Mesendoderm (in vitro differentiated cells): Measurements from ENCODE around the gene ZNF561.

Source experiments
- DNase-seq: peaks from one replicate; pipeline ENCODE4 v3.0.0; 2013
- H2AK5ac ChIP-seq: 2 replicates; pipeline ENCODE4 v1.6.1; 2013; ENCODE audit warnings: low read length, inconsistent platforms
- H2BK120ac ChIP-seq: 2 replicates; pipeline ENCODE4 v1.6.1; 2013; ENCODE audit warnings: low read depth, mild to moderate bottlenecking, low read length, moderate library complexity, mixed read lengths
- H2BK15ac ChIP-seq: replicated peaks from 2 replicates; pipeline ENCODE4 v1.6.1; 2013; ENCODE audit warnings: low read depth, mild to moderate bottlenecking, moderate library complexity
- H2BK5ac ChIP-seq: 2 replicates; pipeline ENCODE4 v1.6.1; 2013; ENCODE audit warnings: low read length, inconsistent platforms
- H3K18ac ChIP-seq: 2 replicates; pipeline ENCODE4 v1.6.1; 2013; ENCODE audit warnings: mild to moderate bottlenecking, low read length, mixed read lengths
- H3K23ac ChIP-seq: one replicate; pipeline ENCODE4 v1.6.1; 2013; ENCODE audit warnings: low read length
- H3K27ac ChIP-seq: 2 replicates; pipeline ENCODE4 v1.5.1; 2013; ENCODE audit warnings: low read depth, mild to moderate bottlenecking, inconsistent platforms, low read length, moderate library complexity
- H3K27me3 ChIP-seq: 2 replicates; pipeline ENCODE4 v1.6.1; 2013; ENCODE audit warnings: low read length, control low read depth, mild to moderate bottlenecking, inconsistent platforms; ENCODE audit not compliant: insufficient read depth, poor library complexity
- H3K36me3 ChIP-seq: 2 replicates; pipeline ENCODE4 v1.6.1; 2013; ENCODE audit warnings: low read length, inconsistent platforms; ENCODE audit not compliant: control insufficient read depth, insufficient read depth
- H3K4ac ChIP-seq: one replicate; pipeline ENCODE4 v1.6.1; 2013; ENCODE audit warnings: low read depth, mild to moderate bottlenecking, low read length, moderate library complexity
- H3K4me1 ChIP-seq: 2 replicates; pipeline ENCODE4 v1.6.1; 2013; ENCODE audit warnings: low read depth, low read length, inconsistent platforms; ENCODE audit not compliant: control insufficient read depth
- H3K4me2 ChIP-seq: 2 replicates; pipeline ENCODE4 v1.6.1; 2013; ENCODE audit warnings: low read length
- H3K4me3 ChIP-seq: 2 replicates; pipeline ENCODE4 v1.5.1; 2013; ENCODE audit warnings: mild to moderate bottlenecking, low read length
- H3K56ac ChIP-seq: one replicate; pipeline ENCODE4 v1.6.1; 2013; ENCODE audit warnings: low read length
- H3K79me1 ChIP-seq: 2 replicates; pipeline ENCODE4 v1.6.1; 2013; ENCODE audit warnings: low read length, inconsistent platforms
- H3K79me2 ChIP-seq: 2 replicates; pipeline ENCODE4 v1.6.1; 2013; ENCODE audit warnings: mild to moderate bottlenecking, low read length; ENCODE audit not compliant: control insufficient read depth, insufficient read depth
- H3K9ac ChIP-seq: 2 replicates; pipeline ENCODE4 v1.6.1; 2013; ENCODE audit warnings: low read length, inconsistent platforms
- H4K5ac ChIP-seq: one replicate; pipeline ENCODE4 v1.6.1; 2013; ENCODE audit warnings: low read length
- H4K8ac ChIP-seq: one replicate; pipeline ENCODE4 v1.6.1; 2013; ENCODE audit warnings: low read depth, mild to moderate bottlenecking, control low read depth, low read length, moderate library complexity
- WGBS: extraction: QIAGEN DNeasy Blood & Tissue Kit; methylation state at CpG from one replicate; pipeline ENCODE4 v1.1.7; 2013; ENCODE audit warnings: low lambda C conversion rate, missing lambda C conversion rate; ENCODE audit not compliant: insufficient coverage; ENCODE audit errors: extremely low coverage; 5-methylcytosine and 5-hydroxymethylcytosine counted together

The ZNF561 gene

GRCh38 chr19:9580728-9581127, 40.3 kb downstream of the ZNF561 start:
- H3K18ac ChIP-seq = no peak overlapping the region
- H4K8ac ChIP-seq = no peak overlapping the region
- H3K4me1 ChIP-seq = no peaks in the 10 kb centered on the region
- DNase-seq = no peak
- H3K27ac ChIP-seq = no peak overlapping the region
- H3K79me2 ChIP-seq = peaks cover 77% of the 10 kb centered on the region
- no peak overlapping the region for H3K4me2 ChIP-seq
- no CpG with 5 or more reads among the region's 5 CpGs for WGBS
- H3K56ac ChIP-seq = no peak overlapping the region
- H2BK5ac ChIP-seq = no peak overlapping the region
- H3K79me1 ChIP-seq = no peaks in the 10 kb centered on the region
- no peak overlapping the region for H3K9ac ChIP-seq
- no peaks in the 10 kb centered on the region for H3K27me3 ChIP-seq
- H2BK120ac ChIP-seq = no peak overlapping the region
- H3K4me3 ChIP-seq = no peak overlapping the region
- H2AK5ac ChIP-seq = no peak overlapping the region
- no peak overlapping the region for H3K23ac ChIP-seq
- H3K36me3 ChIP-seq = peaks cover 1% of the 10 kb centered on the region
- H3K4ac ChIP-seq = no peak overlapping the region
- H4K5ac ChIP-seq = no peak overlapping the region
- H2BK15ac ChIP-seq = no peak overlapping the region

- Histone ChIP-seq H3K4me3 (no peak overlapping the region), H3K9ac (no peak overlapping the region), H3K27ac (no peak overlapping the region), H2AK5ac (no peak overlapping the region), H3K27me3 (no peaks in the 10 kb centered on the region), H3K79me1 (peaks cover 2% of the 10 kb centered on the region), H3K56ac (no peak overlapping the region), H3K23ac (no peak overlapping the region), H2BK5ac (no peak overlapping the region), H3K79me2 (peaks cover 83% of the 10 kb centered on the region), H2BK120ac (no peak overlapping the region), H3K4me2 (no peak overlapping the region), H2BK15ac (no peak overlapping the region), H4K8ac (no peak overlapping the region), H3K4ac (no peak overlapping the region), H3K36me3 (peaks cover 15% of the 10 kb centered on the region), H4K5ac (no peak overlapping the region), H3K4me1 (no peaks in the 10 kb centered on the region), H3K18ac (no peak overlapping the region)
- DNase-seq = no peak
- WGBS = no CpG with 5 or more reads among the region's 6 CpGs
Observed at GRCh38 chr19:9570255-9570654, 50.8 kb downstream of the ZNF561 start.

- no peak overlapping the region for H2AK5ac ChIP-seq
- H3K79me1 ChIP-seq = peaks cover 12% of the 10 kb centered on the region
- peaks cover 74% of the 10 kb centered on the region for H3K79me2 ChIP-seq
- H3K18ac ChIP-seq = no peak overlapping the region
- no peak overlapping the region for H3K9ac ChIP-seq
- H3K4me1 ChIP-seq = no peaks in the 10 kb centered on the region
- H3K23ac ChIP-seq = no peak overlapping the region
- H3K27me3 ChIP-seq = no peaks in the 10 kb centered on the region
- peak overlapping the region; percentile 7 for H3K4me3 ChIP-seq
- H4K5ac ChIP-seq = no peak overlapping the region
- peaks cover 29% of the 10 kb centered on the region for H3K36me3 ChIP-seq
- H3K4me2 ChIP-seq = no peak overlapping the region
- no peak overlapping the region for H3K4ac ChIP-seq
- H3K56ac ChIP-seq = no peak overlapping the region
- no peak overlapping the region for H3K27ac ChIP-seq
- no peak overlapping the region for H2BK120ac ChIP-seq
- no CpG with 5 or more reads among the region's 1 CpG for WGBS
- no peak overlapping the region for H2BK5ac ChIP-seq
- H2BK15ac ChIP-seq = no peak overlapping the region
- H4K8ac ChIP-seq = no peak overlapping the region
- DNase-seq = no peak
Observed at GRCh38 chr19:9566729-9567128, 54.3 kb downstream of the ZNF561 start.

GRCh38 chr19:9565900-9566705, 54.9 kb downstream of the ZNF561 start:
- no CpG with 5 or more reads among the region's 9 CpGs for WGBS
- Histone ChIP-seq H2BK120ac (no peak overlapping the region), H3K79me2 (peaks cover 68% of the 10 kb centered on the region), H3K36me3 (peaks cover 29% of the 10 kb centered on the region), H3K27ac (no peak overlapping the region), H3K27me3 (no peaks in the 10 kb centered on the region), H4K5ac (no peak overlapping the region), H3K4ac (no peak overlapping the region), H3K4me1 (no peaks in the 10 kb centered on the region), H3K18ac (no peak overlapping the region), H3K4me2 (no peak overlapping the region), H3K9ac (no peak overlapping the region), H3K79me1 (peaks cover 12% of the 10 kb centered on the region), H3K56ac (no peak overlapping the region), H3K23ac (no peak overlapping the region), H2BK15ac (no peak overlapping the region), H4K8ac (no peak overlapping the region), H2AK5ac (no peak overlapping the region), H3K4me3 (peak overlapping the region; percentile 8), H2BK5ac (no peak overlapping the region)
- DNase-seq = peak; percentile 75
